Measurements from ENCODE around the gene CAMK4.

GRCh38 chr5:111514087-111514486 lies 289.9 kb downstream of the CAMK4 start:
- TF ChIP-seq SUZ12 (IDR thresholded peaks at IDR 0.05) (no peak), FOXK2 (IDR thresholded peaks at IDR 0.05) (no peak), SP1 (IDR thresholded peaks at IDR 0.05) (no peak), TARDBP (IDR thresholded peaks at IDR 0.05) (no peak), BHLHE40 (IDR thresholded peaks at IDR 0.05; ENCODE audit: borderline replicate concordance) (no peak), HDGF (IDR thresholded peaks at IDR 0.05; ENCODE audit: borderline replicate concordance) (no peak), PKNOX1 (IDR thresholded peaks at IDR 0.05) (no peak), ELF4 (IDR thresholded peaks at IDR 0.05) (no peak), NFRKB (IDR thresholded peaks at IDR 0.05) (no peak)

Data from HEK293T (cell line).